Prostate gland (tissue), 2 donors: ENCODE data around the gene ADPRH.

Experiments used
- POLR2A ChIP-seq: fragments of 450-650 bp; IDR thresholded peaks from one replicate; pipeline ENCODE4 v1.6.1; 2016; ENCODE audit warnings: antibody characterized with exemption, mild to moderate bottlenecking
- POLR2AphosphoS5 ChIP-seq: sonication (generic); formaldehyde crosslinking; IDR thresholded peaks from one replicate; pipeline ENCODE4 v1.6.1; 2017; ENCODE audit warnings: antibody characterized with exemption
- TF ChIP-seq, protein P1 (sequence below), 4 experiments: fragments of 200-600 bp in 2 of 4; fragments of 450-650 bp in 2 of 4; sonication (generic) in 2 of 4; IDR thresholded peaks; 1 replicate in 3 of 4; 2 replicates in 1 of 4; pipeline ENCODE4 v1.5.1; 2016 to 2019; ENCODE audit warnings: antibody characterized with exemption in 4 of 4, mild to moderate bottlenecking in 2 of 4, moderate library complexity in 2 of 4

DNA sequence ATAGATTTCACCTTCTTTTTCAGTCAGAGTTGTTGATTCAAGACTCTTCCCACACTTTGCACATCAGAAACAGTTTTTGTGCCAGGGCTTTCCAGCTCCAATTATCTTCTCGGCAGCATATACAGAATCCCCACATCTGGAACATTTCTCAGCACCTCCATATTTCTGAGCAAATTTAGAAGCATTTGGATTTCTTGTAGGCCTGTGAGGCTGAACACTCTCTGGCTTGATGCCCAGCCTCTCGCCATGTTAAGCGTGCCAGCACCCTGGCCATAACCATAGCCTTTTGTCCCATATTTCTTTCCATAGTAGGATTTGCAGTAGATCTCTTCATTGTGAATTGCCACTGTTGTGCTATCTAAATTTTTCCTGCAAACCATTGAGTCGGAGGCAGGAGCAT, 48.1 kb upstream of the ADPRH start:
- TF ChIP-seq, protein P1, sequence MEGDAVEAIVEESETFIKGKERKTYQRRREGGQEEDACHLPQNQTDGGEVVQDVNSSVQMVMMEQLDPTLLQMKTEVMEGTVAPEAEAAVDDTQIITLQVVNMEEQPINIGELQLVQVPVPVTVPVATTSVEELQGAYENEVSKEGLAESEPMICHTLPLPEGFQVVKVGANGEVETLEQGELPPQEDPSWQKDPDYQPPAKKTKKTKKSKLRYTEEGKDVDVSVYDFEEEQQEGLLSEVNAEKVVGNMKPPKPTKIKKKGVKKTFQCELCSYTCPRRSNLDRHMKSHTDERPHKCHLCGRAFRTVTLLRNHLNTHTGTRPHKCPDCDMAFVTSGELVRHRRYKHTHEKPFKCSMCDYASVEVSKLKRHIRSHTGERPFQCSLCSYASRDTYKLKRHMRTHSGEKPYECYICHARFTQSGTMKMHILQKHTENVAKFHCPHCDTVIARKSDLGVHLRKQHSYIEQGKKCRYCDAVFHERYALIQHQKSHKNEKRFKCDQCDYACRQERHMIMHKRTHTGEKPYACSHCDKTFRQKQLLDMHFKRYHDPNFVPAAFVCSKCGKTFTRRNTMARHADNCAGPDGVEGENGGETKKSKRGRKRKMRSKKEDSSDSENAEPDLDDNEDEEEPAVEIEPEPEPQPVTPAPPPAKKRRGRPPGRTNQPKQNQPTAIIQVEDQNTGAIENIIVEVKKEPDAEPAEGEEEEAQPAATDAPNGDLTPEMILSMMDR (IDR thresholded peaks at IDR 0.05), result no peak
- no peak for TF ChIP-seq POLR2AphosphoS5
- no peak for TF ChIP-seq POLR2A
